ENCODE results near the gene PTMA.
"Not testable (repeated sequence)": the region's sequence is repeated elsewhere in the genome, so short reads cannot be mapped to it uniquely, and the experiment has no call there.

The PTMA gene

DNA sequence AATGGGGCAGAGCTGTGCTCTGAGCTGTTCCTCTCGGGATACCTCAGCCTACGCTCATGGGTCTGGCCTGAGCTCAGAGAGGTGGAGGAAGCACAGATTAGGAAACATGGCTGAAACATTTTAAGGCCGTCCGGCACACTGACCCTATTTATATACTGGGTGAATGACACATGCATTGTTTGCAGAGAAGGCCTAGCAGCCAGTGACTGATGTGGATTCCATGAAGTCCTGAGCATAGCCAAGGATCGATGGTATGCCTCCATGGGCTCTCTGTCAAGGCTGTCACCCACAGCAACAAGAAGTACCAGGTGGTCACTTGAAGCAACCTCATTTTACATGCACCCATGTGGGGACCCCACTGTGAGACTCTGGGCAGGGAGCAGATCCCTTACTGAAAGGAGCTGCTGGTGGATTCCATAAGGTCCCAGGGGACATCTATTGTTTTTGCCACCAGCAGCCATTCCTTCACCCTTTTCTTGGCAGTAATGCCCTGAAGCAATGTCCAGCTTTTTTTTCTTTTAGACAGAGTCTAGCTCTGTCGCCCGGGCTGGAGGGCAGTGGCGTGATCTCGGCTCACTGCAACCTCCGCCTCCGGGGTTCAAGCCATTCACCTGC, 8.4 kb downstream of the PTMA start:
- DNase-seq (ENCODE audit: low read depth) = no peak

GRCh38 chr2:231717281-231718171, 9.2 kb downstream of the PTMA start:
- no peak for DNase-seq (ENCODE audit: low read depth)

DNA sequence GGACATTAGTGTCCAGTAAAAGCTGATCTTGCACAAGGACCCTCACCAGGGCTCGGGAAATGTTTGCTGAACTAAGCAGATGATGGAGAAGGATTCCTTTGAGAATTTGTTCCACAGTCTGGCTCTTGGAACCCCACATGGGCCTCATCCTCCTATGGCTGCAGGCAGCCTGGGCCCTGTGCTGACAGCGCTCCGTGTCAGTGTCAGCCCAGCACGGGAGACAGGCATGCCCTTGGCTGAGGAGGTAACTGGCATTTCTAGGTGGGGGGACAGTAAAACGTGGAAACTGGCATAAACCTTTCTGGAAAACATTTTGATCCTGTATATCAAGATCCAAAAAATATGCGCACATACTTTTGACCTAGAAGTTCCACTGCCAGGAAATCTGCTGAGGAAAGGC, 10.5 kb downstream of the PTMA start:
- no peak for DNase-seq (ENCODE audit: low read depth)

DNA sequence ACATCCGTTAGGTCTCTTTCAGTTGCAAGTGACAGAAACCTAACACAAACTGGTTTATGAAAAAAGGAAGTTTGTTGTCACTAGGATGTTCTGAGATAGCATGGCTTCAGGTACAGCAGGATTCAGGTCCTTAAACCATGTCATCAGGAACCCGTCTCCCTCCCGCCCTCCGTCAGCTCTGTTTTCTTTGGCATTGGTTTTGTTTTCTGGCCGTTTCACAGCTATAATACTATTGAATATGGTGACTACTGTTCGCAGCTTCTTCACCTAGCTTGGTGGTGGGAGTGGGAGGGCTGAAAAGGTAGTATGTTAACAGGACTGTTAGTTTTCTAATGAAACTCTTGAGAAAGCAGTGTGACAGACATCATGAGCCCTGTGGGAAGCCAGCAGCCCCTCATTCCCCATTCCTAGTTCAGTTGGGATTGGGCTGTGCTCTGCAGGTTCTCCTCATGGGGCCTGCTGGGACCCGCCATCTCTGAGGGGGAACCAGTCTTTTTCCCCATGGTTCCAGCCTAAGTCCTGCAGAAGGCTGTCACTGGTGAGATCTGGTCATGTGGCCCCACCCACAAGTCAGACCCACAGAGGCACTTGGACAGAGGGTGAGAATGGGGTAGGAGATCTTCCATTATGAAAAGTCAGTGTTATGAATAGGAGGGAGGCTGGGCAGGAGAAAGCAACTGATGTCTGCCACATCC, 12.1 kb downstream of the PTMA start:
- no peak for DNase-seq (ENCODE audit: low read depth)

DNA sequence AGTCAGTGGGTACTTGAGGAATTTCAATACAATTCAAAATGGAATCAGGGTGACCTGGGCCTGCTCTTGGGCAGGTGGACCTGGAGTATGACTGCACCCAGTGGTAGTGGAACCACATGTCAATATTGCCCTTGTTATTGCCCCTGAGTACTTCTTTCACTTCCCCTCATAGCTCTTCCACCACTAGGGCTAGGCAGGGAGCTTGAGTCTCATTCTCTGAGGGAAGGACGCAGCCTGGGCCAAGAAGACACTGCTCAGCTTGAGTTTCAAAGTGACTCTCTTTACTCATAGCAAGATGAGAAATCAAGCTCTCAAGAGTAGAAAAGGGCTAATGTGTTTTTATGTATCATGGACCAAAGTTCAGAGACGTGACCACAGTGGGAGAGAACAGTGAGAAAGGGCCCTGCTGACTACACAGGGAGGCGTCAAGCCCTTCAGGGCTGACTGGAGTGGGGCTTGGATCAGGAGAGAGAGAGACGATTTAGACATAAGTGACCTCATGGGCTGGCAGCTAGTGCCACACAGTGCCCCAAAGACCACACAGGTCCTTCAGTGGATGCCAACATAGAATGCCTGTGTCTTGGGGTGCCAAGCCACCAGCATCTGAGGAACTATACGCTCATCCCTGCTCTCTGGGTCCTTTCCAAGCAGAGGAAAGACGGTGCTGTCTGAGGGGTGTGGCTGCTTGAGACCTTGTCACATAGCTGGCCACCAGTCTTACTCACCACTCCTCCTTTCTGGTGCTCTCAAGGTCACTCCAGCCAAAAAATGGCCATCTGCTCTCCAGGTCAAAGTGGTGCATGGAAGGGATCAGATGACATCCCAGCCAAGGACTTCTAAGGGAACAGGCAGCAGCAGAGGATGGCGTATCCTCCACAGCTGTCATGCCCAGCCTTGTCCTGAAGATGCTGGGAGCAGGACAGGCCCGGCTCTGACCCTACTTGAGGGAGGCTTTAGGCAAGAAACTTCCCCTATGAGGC, 13.0 kb downstream of the PTMA start:
- DNase-seq (ENCODE audit: low read depth) = no peak

- DNase-seq (ENCODE audit: low read depth) = no peak
These were observed 14.5 kb downstream of the PTMA start for GRCh38 chr2:231722721-231723307.

- no peak for DNase-seq (ENCODE audit: low read depth)
These were observed 17.2 kb downstream of the PTMA start for GRCh38 chr2:231725476-231725875.

DNA sequence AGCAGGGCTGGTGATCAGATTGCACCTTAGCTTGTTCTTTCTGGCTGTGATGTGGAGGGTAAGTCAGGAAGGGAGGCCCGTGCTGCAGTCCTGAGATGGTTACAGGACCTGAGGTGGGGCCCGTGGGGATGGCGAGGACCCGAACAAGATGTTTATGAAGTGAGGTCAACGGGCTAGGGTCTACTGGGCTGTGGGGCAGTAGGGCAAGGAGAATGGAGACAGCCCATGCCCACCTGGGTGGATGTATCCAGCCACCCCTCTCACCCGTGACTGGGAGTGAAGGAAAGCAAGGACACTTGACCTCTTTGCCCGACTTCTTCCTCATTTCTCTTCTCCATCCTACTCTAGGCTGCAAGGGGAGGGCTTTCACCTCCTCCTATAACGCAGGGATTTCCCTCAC, 18.0 kb downstream of the PTMA start:
- no peak for DNase-seq (ENCODE audit: low read depth)

GRCh38 chr2:231727621-231728020, 19.3 kb downstream of the PTMA start:
- DNase-seq (ENCODE audit: low read depth) = no peak

DNA sequence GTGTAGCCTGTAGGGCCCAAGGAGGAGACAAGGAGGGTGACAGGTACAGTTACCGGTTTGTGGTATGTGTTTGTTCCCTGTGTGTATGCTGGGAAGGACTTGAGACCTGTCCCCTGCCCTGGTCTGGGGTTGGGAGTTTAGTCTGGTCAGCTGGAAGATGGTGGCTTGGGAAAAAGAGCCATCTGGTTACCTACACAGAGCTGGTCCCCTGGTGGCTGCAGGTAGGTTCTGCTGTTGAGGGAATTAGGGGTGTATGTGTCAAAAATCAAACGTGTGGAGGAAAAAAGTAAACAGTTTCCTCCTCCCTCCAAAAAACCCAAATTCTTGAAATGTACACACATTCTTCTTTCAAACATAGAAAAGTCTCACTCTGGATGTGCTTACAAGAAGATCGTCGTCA, 24.3 kb downstream of the PTMA start:
- no peak for DNase-seq (ENCODE audit: low read depth)

DNA sequence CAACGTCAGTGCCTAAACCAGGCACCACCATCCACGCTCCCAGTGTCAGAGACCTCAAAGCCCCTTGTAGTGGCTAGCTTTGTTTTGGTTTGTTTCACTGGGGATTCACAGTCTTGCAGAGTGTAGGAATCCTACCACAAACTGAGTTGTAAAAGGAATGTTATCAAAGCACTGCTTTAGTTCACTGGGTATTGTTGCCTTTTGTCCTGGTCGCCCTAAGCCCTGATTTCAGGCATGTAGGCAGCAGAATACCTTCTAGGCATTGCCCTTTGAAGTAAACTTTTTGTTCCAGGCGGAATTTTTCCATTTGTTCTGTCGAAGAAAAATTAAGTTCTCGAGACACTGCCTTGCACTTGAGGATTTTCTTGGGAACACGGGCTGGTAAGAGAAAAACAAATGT, 29.4 kb downstream of the PTMA start:
- DNase-seq (ENCODE audit: low read depth) = no peak

DNA sequence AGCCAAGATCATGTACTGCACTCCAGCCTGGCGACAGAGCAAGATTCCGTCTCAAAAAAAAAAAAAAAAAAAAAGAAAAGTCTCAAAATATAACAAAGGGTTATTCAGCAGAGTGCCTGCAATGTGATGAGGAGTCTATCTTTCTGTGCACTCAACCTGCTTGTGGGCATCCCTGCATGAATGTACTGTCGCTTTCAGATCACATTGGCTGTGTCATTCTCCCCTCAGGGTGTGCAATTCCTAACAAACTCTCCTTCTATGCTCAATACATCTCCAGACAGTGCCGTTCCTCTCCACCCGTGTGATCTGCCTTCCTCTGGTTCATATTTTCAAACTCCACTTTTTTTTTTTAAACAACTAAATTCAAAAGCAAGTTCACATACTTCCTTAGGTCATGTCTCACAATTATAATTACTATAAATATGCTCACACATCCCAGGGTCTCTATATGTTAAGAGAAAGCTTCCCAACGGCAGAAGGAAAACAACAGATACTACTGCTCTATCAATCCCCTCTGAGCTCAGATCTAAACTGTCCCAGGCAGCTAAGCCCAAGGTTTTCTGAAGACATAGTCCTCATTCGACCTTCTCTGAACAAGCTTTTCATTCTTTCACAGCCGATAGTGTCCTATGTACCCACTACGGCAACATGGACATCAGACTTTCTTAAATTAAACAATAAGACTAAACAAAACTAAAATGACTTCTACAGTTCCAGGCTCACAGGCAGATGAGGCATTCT, 35.2 kb downstream of the PTMA start:
- DNase-seq (ENCODE audit: low read depth) = no peak

- no peak for DNase-seq (ENCODE audit: low read depth)
These were observed 37.1 kb downstream of the PTMA start for GRCh38 chr2:231745303-231746038.

DNA sequence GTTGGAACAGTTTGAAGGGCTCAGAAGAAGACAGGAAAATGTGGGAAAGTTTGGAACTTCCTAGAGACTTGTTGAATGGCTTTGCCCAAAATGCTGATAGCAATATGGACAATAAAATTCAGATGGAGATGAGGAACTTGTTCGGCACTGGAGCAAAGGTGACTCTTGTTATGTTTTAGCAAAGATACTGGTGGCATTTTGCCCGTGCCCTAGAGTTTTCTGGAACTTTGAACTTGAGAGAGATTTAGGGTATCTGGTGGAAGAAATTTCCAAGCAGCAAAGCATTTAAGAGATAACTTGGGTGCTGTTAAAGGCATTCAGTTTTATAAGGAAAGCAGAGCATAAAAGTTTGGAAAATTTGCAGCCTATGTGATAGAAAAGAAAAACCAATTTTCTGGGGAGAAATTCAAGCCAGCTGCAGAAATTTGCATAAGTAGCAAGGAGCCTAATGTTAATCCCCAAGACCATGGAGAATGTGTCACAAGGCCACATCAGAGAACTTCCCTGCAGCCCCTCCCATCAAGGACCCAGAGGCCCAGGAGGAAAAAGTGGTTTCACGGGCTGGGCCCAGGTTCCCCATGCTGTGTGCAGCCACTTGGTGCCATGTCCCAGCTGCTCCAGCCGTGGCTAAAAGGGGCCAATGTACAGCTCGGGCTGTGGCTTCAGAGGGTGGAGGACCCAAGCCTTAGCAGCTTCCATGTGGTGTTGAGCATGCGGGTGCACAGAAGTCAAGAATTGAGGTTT, 40.0 kb downstream of the PTMA start:
- not testable (repeated sequence) for DNase-seq (ENCODE audit: low read depth)

- not testable (repeated sequence) for DNase-seq (ENCODE audit: low read depth)
These were observed 40.7 kb downstream of the PTMA start for GRCh38 chr2:231749016-231749415.

DNA sequence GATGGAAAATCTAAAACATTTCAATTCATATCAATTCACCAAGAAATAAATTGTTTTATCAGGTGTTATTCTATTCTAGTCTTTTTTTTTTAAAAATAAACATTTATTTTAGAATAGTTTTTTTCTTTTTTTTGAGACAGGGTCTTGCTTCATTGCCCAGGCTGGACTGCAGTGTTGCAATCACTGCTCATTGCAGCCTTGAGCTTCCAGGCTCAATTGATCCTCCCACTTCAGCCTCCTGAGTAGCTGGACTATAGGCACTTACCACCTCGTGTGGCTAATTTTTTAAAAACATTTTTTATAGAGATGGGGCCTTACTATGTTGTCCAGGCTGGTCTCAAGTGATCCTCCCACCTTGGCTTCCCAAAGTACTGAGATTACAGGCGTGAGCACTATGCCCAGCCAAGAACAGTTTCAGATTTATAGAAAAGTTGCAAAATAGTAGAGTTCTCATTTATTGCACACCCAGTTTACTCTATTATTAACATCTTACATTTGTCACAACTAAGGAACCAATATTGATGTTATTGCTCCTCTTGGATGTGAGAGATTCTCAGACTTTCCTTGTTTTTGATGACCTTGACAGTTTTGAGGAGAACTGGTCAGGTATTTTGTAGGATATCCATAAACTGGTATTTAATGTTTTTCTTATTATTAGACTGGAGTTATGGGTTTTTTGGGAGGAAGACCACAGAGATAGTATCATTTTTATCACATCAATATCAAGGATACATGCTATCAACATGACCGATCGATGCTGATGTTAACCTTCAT, 42.9 kb downstream of the PTMA start:
- DNase-seq (ENCODE audit: low read depth) = no peak

DNA sequence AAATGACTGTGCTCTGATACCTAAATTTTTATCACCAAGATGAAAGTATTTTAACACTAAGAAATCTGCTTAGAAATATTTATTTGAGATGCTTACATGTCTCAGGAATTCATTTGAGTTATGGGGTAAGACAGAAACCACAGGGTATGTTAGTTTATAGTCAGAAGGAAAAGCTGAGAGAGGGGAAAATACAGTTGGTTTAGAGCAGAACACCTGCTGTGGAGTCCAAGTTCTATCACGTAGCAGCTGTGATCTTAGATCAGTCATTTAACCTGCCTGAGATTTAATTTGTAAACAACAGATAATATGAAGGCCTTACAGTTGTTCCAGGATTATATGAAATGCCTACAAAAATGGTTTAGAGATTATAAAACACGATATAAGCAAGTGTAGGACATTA, 43.7 kb downstream of the PTMA start:
- DNase-seq (ENCODE audit: low read depth) = no peak

DNA sequence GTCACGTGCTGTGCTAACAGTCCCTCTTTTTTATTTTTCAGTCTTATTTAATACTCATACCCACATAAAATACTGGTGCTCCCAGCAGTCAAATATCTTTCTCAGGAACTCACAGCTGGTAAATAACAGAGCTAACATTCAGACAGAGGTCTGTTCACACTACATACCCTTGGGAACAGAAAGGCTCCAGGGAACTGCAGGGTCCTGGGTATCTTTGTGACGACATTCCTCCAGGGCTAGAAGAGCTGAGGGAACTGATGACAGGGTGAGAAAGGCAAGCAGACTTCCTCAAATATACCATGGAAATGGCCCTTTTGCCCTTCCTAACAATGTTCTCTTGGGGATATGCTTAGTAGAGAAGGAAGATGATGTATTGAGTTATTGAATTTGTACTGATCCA, 53.4 kb downstream of the PTMA start:
- no peak for DNase-seq (ENCODE audit: low read depth)
